Femur (tissue), 1 donor: ENCODE measurements around the gene VWA8.
"Not testable (repeated sequence)": the region's sequence is repeated elsewhere in the genome, so short reads cannot be mapped to it uniquely, and the experiment has no call there.

Source experiments
- DNase-seq: peaks from one replicate; pipeline ENCODE4 v3.0.0-alpha.2; 2017

Gene VWA8

GRCh38 chr13:41641429-41641828 is 319.5 kb downstream of the VWA8 start:
- no peak for DNase-seq

- peak; percentile 43 for DNase-seq
Observed at GRCh38 chr13:41639955-41640780, 320.7 kb downstream of the VWA8 start.

GRCh38 chr13:41639237-41639904 is 321.5 kb downstream of the VWA8 start:
- no peak for DNase-seq

GRCh38 chr13:41637586-41637985 is 323.3 kb downstream of the VWA8 start:
- DNase-seq = no peak

GRCh38 chr13:41637032-41637431 is 323.9 kb downstream of the VWA8 start:
- not testable (repeated sequence) for DNase-seq

GRCh38 chr13:41636590-41636989 is 324.3 kb downstream of the VWA8 start:
- not testable (repeated sequence) for DNase-seq

GRCh38 chr13:41634407-41634806 is 326.5 kb downstream of the VWA8 start:
- no peak for DNase-seq

- DNase-seq = no peak
Observed at GRCh38 chr13:41633776-41634175, 327.1 kb downstream of the VWA8 start.

- DNase-seq = no peak
Observed at GRCh38 chr13:41631296-41631965, 329.5 kb downstream of the VWA8 start.

- DNase-seq = no peak
Observed at GRCh38 chr13:41627425-41627824, 333.5 kb downstream of the VWA8 start.

GRCh38 chr13:41624041-41624440 is 336.9 kb downstream of the VWA8 start:
- DNase-seq = no peak

GRCh38 chr13:41622432-41623429 is 338.2 kb downstream of the VWA8 start:
- DNase-seq = no peak

GRCh38 chr13:41621716-41622431 is 339.0 kb downstream of the VWA8 start:
- no peak for DNase-seq

- not testable (repeated sequence) for DNase-seq
Observed at GRCh38 chr13:41617633-41618032, 343.3 kb downstream of the VWA8 start.

GRCh38 chr13:41616151-41616550 is 344.8 kb downstream of the VWA8 start:
- DNase-seq = no peak

- no peak for DNase-seq
Observed at GRCh38 chr13:41615528-41615855, 345.4 kb downstream of the VWA8 start.

GRCh38 chr13:41614671-41615527 is 346.0 kb downstream of the VWA8 start:
- no peak for DNase-seq

- peak; percentile 68 for DNase-seq
Observed at GRCh38 chr13:41613984-41614661, 346.8 kb downstream of the VWA8 start.

- no peak for DNase-seq
Observed at GRCh38 chr13:41613471-41613870, 347.4 kb downstream of the VWA8 start.

GRCh38 chr13:41611385-41611784 is 349.5 kb downstream of the VWA8 start:
- DNase-seq = no peak
